GM12865 (cell line): Measurements from ENCODE around the gene DPH1.

Experiments used
- DNase-seq: peaks from one replicate; pipeline ENCODE4 v3.0.0; 2010; ENCODE audit warnings: low read depth
- H3K4me3 ChIP-seq: 2 replicates; pipeline ENCODE4 v1.5.1; 2011; ENCODE audit warnings: mild to moderate bottlenecking, low read depth, low read length, control low read depth
- TF ChIP-seq, protein P1 (sequence below): IDR thresholded peaks from 2 replicates; pipeline ENCODE4 v1.5.1; 2011; ENCODE audit warnings: low read length, control low read depth, low read depth, inconsistent platforms; ENCODE audit not compliant: insufficient read depth; ENCODE audit errors: missing control alignments

The DPH1 gene

DNA sequence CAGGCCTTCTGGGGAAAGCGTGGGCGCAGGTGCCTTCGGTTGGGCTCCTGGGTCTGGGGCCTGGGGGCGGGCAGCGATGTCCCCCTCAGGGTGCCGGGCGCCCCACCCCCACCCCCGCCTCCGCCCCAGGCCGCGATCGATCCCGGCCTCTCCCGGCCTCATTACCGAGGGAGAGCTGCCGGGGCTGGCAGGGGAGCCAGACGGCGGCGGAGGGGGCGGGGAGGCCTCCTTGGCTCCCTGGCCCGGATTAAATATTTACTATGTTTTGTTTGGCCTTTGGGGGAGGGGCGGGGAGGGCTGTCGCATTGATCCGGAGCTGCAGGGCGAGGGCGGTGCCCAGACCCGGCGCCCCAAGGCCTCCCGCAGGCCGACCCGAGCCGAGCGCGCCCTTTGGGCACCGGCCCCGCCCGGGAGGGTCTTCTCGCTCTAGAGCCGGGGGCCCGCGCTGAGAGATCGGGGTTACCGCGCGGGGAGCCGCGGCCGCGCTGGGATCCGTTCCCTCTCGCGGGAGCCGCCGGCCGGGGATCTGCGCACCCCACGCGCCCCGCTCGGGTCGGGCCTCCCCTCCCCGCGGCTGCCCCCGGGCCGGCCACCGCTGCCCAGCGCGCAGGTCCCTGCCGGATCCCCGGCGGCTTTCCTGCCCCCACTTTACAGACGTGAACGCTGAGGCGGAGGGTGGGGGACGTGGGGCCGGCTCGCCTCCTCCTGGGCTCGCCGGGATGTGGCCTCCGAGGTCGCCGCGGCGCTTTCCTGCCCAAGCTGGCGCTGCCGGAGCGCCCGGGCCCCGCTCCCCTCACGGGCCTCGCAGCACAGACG lies 31.8 kb upstream of the DPH1 start:
- no peak overlapping the region for H3K4me3 ChIP-seq
- TF ChIP-seq, protein P1, sequence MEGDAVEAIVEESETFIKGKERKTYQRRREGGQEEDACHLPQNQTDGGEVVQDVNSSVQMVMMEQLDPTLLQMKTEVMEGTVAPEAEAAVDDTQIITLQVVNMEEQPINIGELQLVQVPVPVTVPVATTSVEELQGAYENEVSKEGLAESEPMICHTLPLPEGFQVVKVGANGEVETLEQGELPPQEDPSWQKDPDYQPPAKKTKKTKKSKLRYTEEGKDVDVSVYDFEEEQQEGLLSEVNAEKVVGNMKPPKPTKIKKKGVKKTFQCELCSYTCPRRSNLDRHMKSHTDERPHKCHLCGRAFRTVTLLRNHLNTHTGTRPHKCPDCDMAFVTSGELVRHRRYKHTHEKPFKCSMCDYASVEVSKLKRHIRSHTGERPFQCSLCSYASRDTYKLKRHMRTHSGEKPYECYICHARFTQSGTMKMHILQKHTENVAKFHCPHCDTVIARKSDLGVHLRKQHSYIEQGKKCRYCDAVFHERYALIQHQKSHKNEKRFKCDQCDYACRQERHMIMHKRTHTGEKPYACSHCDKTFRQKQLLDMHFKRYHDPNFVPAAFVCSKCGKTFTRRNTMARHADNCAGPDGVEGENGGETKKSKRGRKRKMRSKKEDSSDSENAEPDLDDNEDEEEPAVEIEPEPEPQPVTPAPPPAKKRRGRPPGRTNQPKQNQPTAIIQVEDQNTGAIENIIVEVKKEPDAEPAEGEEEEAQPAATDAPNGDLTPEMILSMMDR = no peak
- DNase-seq = no peak

DNA sequence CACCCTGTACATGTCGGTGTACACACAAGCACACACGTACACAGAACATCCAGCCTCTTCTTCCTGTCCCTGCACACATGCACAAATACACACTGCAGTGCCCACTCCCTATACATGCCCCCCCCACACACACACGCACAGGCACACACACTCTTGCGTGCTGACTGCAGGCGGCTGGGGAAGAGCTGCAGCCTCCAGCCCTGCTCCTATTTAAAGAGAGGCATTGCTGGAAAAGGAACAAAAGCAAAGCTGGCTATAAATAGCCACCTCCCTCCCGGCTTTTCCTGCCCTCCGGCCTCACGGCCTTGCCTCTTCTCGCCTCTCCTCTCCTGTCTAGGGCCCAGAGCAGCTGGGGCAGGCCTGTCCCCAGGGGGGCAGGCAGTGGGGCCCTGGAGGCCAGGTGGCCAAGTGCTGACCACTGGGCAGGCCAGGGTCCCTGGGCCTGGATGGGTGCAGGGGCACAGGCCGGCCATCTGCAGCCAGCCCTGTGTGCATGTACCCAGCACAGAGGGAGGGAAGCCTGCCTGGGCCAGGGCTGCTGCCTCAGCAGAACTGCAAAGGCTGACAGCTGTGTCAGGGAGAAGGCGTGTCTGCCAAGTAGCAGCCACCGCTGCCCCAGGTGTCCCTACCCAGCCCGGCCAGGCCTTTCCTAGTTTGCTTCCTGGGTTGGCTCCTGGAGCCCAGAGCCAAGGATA lies 30.2 kb upstream of the DPH1 start:
- TF ChIP-seq, protein P1 = no peak
- H3K4me3 ChIP-seq = no peak overlapping the region
- DNase-seq = no peak

DNA sequence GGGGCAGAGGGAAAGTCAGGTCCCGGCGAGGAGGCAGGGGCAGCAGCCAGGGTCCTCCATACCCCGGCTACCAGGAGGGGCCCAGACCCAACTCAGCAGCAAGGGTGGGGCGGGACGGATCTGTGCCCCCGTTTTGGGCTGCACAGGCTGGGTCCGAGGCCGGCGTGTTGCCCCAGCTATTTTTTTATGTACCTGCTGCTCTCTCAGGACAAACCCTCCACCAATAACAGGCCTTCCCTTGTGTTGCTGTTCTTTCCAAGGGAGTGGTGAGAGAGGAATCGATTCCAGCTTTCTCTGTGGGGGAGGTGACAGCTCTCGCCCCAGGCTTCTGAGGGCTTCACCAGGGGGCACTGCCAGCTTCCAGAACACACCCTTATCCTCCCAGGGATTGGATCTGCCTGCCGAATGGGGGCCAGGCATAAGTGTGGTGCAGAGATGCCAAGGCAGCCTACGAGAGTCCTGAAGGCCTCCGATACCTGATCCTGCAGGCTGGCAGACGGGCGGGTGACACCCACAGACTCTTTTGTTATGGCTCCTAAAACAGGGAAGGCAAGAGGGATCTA lies 27.1 kb upstream of the DPH1 start:
- no peak for DNase-seq
- no peak overlapping the region for H3K4me3 ChIP-seq
- TF ChIP-seq, protein P1 = no peak

DNA sequence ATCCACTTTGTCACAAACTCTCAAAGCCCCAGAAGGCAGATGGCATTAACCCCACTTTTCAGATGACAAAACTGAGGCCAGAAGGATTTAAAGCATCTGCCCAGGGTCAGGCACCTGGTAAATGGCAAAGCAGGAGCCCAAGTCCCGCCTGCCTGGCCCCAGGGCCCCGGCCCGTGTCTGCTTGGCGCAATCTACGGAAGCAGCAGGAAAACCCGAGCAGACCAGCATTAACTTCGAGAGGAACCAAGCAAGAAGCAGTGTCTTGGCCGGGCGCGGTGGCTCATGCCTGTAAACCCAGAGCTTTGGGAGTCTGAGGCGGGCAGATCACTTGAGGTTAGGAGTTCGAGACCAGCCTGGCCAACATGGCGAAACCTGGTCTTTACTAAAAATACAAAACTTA lies 26.4 kb upstream of the DPH1 start:
- TF ChIP-seq, protein P1 = no peak
- H3K4me3 ChIP-seq = no peak overlapping the region
- no peak for DNase-seq

DNA sequence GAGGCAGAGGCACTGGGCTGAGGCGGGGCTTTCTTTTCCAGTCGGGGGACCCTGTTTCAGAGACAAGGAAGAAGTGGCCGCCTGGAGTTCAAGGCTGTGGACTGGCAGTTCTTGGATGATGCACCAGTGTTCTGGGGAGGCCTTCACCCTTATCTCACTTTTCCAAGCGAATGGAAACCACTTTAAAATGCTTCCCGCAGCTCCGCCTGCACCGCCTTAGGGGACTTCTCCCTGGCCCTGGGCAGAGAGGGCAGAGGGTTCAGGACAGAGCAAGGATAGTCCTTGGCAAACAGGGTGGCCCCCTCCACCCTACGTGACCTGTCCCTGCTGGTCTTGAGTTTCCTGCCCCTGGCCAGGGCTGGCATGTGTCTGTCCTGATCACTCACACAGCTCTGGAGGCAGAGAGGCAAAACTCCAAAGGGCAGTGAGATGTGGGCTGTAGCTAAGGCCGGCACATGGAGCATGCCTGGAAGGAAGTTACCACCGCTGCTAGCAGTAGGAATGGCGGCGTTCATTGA lies 25.5 kb upstream of the DPH1 start:
- TF ChIP-seq, protein P1 = no peak

DNA sequence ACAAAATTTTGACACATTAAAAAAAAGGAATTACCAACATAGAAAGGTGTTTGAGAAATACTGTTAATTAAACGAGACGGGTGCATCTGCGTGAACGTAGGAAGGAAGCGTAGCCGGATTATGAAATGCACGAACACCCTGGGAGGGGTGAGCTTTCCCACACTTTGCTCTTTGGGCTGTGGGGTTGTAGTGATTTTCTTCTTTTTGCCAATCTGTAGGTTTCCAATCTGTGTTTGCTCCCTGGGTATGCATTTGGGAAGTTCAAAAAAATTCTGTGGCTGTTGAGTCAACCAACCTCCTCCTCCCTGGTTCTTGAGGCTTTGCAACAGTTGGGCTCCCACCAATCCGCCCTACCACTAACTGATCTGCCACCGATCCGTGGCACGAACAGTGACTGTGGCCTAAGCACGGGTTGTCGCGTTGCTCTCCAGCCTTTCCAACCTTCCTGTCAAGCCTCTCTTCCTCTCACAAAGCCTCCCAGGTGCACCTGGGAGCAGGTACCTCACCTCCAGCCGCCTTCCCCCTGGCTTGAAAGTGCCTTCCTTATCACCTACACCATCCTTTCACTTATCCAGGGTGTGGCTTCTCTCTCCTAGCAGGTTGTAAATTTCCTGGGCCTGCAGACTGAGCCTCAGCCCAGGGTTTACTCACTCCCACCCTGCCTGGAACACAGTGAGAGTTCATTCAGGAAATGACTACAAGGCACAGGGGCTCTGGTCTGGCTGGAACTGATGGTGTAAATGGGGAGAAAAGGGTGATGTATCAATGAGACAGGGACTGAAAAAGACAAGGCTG lies 21.4 kb upstream of the DPH1 start:
- TF ChIP-seq, protein P1 = no peak
- DNase-seq = no peak
- H3K4me3 ChIP-seq = no peak overlapping the region

More for the DNA sequence above, 25.5 kb upstream of the DPH1 start:
- H3K4me3 ChIP-seq = no peak overlapping the region
- no peak for DNase-seq
